CD14-positive monocyte (primary cell): ENCODE measurements around the gene TPRG1. TPM values are rescaled to one million over a fixed set of nuclear protein-coding genes. Genes with fewer than 3 reads are reported as not detected.

Experiments used
- DNase-seq, 3 donors: peaks; one replicate each; pipeline ENCODE4 v3.0.0-alpha.2; 2011 to 2022
- H2AFZ ChIP-seq: 2 replicates; pipeline ENCODE4 v1.6.0; 2012; ENCODE audit warnings: mild to moderate bottlenecking, low read depth, low read length, inconsistent platforms; ENCODE audit not compliant: insufficient read depth, poor library complexity, severe bottlenecking
- H3K27ac ChIP-seq, 2 donors: 1 replicate in 1 of 2; 2 replicates in 1 of 2; pipeline ENCODE4 v1.5.1; 2012 to 2013; ENCODE audit warnings: low read length in 2 of 2, control low read depth in 1 of 2, inconsistent platforms in 1 of 2, low read depth in 1 of 2, mild to moderate bottlenecking in 1 of 2
- H3K27me3 ChIP-seq, 2 donors: one replicate each; pipeline versions ENCODE4 v1.6.0 to v1.6.1; 2011 to 2013; ENCODE audit warnings: low read length in 2 of 2; ENCODE audit not compliant: control insufficient read depth in 2 of 2, insufficient read depth in 2 of 2
- H3K36me3 ChIP-seq, 2 donors: replicated peaks in 1 of 2; 1 replicate in 1 of 2; 2 replicates in 1 of 2; pipeline versions ENCODE4 v1.5.1 to v1.6.1; 2012 to 2013; ENCODE audit warnings: low read length in 2 of 2, control low read depth in 1 of 2, inconsistent platforms in 1 of 2, mild to moderate bottlenecking in 1 of 2; ENCODE audit not compliant: insufficient read depth in 2 of 2, control insufficient read depth in 1 of 2
- H3K4me1 ChIP-seq, 2 donors: 1 replicate in 1 of 2; 2 replicates in 1 of 2; pipeline versions ENCODE4 v1.5.1 to v1.6.1; 2012 to 2013; ENCODE audit warnings: low read length in 2 of 2, control low read depth in 1 of 2, inconsistent platforms in 1 of 2, mild to moderate bottlenecking in 1 of 2, moderate library complexity in 1 of 2; ENCODE audit not compliant: insufficient read depth in 2 of 2, control insufficient read depth in 1 of 2
- H3K4me2 ChIP-seq: replicated peaks from 2 replicates; pipeline ENCODE3; 2012; ENCODE audit warnings: low read length, moderate library complexity, mild to moderate bottlenecking; ENCODE audit not compliant: poor library complexity, severe bottlenecking; ENCODE audit errors: extremely low read depth
- H3K4me3 ChIP-seq, 3 experiments: fragments of 200-600 bp in 1 of 3; sonication (generic) in 1 of 3; replicated peaks in 1 of 3; 1 replicate in 2 of 3; 2 replicates in 1 of 3; pipeline ENCODE4 v1.5.1; 2011 to 2013; ENCODE audit warnings: low read length in 3 of 3, mild to moderate bottlenecking in 3 of 3, control low read depth in 2 of 3, low read depth in 2 of 3, inconsistent platforms in 1 of 3, moderate library complexity in 1 of 3
- H3K79me2 ChIP-seq: 2 replicates; pipeline ENCODE4 v1.6.0; 2012; ENCODE audit warnings: mild to moderate bottlenecking, control low read depth, inconsistent platforms, low read length, moderate library complexity; ENCODE audit not compliant: insufficient read depth
- H3K9ac ChIP-seq: 2 replicates; pipeline ENCODE4 v1.6.0; 2017; ENCODE audit warnings: low read length, mild to moderate bottlenecking; ENCODE audit not compliant: insufficient read depth, poor library complexity, severe bottlenecking
- H3K9me3 ChIP-seq, 2 donors: replicated peaks in 1 of 2; 1 replicate in 1 of 2; 2 replicates in 1 of 2; pipeline versions ENCODE4 v1.5.1 to v1.6.1; 2012 to 2013; ENCODE audit warnings: low read length in 2 of 2, control low read depth in 1 of 2; ENCODE audit not compliant: control insufficient read depth in 1 of 2, insufficient read depth in 1 of 2
- H4K20me1 ChIP-seq: 2 replicates; pipeline ENCODE4 v1.6.0; 2012; ENCODE audit warnings: mild to moderate bottlenecking, low read length, control low read depth, moderate library complexity; ENCODE audit not compliant: insufficient read depth
- H3K27ac Mint-ChIP-seq, 7 donors: one replicate each; pipeline ENCODE4 v1.8.0; 2020; ENCODE audit warnings: mild to moderate bottlenecking in 7 of 7, mixed read lengths in 7 of 7, moderate library complexity in 6 of 7, inconsistent platforms in 2 of 7
- H3K27me3 Mint-ChIP-seq, 3 donors: one replicate each; pipeline ENCODE4 v1.8.0; 2021 to 2022; ENCODE audit warnings: low read depth in 3 of 3, mild to moderate bottlenecking in 3 of 3, mixed read lengths in 3 of 3, moderate library complexity in 3 of 3, inconsistent platforms in 1 of 3
- H3K36me3 Mint-ChIP-seq, 2 donors: one replicate each; pipeline ENCODE4 v1.8.0; 2020; ENCODE audit warnings: mixed read lengths in 2 of 2, inconsistent platforms in 1 of 2, mild to moderate bottlenecking in 1 of 2
- H3K4me1 Mint-ChIP-seq: one replicate; pipeline ENCODE4 v1.8.0; 2020; ENCODE audit warnings: mild to moderate bottlenecking, mixed read lengths
- H3K4me3 Mint-ChIP-seq, 2 donors: one replicate each; pipeline ENCODE4 v1.8.0; 2020; ENCODE audit warnings: mild to moderate bottlenecking in 2 of 2, mixed read lengths in 2 of 2, moderate library complexity in 1 of 2
- H3K9me3 Mint-ChIP-seq, 7 donors: one replicate each; pipeline ENCODE4 v1.8.0; 2020 to 2022; ENCODE audit warnings: mixed read lengths in 7 of 7, mild to moderate bottlenecking in 6 of 7, moderate library complexity in 6 of 7, inconsistent platforms in 2 of 7
- CTCF ChIP-seq: fragments of 200-600 bp; IDR thresholded peaks from one replicate; pipeline ENCODE4 v1.8.0; 2022; ENCODE audit warnings: antibody characterized with exemption, mild to moderate bottlenecking
- WGBS: methylation state at CpG from one replicate; pipeline ENCODE4 v1.1.5; 2013; ENCODE audit warnings: missing lambda C conversion rate; ENCODE audit not compliant: insufficient coverage; 5-methylcytosine and 5-hydroxymethylcytosine counted together
- intact Hi-C, 2 donors: fragments of 100-400 bp; cut with micrococcal nuclease; formaldehyde crosslinking; loops; one replicate each; pipeline versions ENCODE4 v1.15.0 to v1.15.1; 2023
- polyA plus RNA-seq, 3 donors: library from polyadenylated mRNA; depleted of rRNA in 1 of 3; unstranded in 2 of 3; stranded (reverse) in 1 of 3; fragments of 300-500 nt in 2 of 3; fragments of >200 nt in 1 of 3; fragmentation: Illumina TruSeq in 2 of 3; gene quantifications; 1 replicate in 2 of 3; 2 replicates in 1 of 3; pipeline ENCODE4 v1.2.3, GENCODE V29; 2012 to 2021

The TPRG1 gene
- polyA plus RNA-seq, 3 donors, result 0.14 to 1.7 (median 0.55) TPM

GRCh38 chr3:189222927-189223636 is 51.3 kb downstream of the TPRG1 start:
- no peak overlapping the region for H2AFZ ChIP-seq
- no peak for TF ChIP-seq CTCF
- H3K27ac ChIP-seq, result no peak overlapping the region
- H3K4me1 Mint-ChIP-seq, result no peaks in the 10 kb centered on the region
- no peak overlapping the region for H3K4me3 ChIP-seq
- no peaks in the 10 kb centered on the region for H3K27me3 ChIP-seq
- intact Hi-C loops, result no loop called here
- no peaks in the 10 kb centered on the region for H3K36me3 Mint-ChIP-seq
- no peak overlapping the region for H3K27ac Mint-ChIP-seq
- no peak overlapping the region for H3K9ac ChIP-seq
- H3K4me3 Mint-ChIP-seq, result no peak overlapping the region
- peaks cover 0 to 3% (median 2%) of the 10 kb centered on the region in 7 donors for H3K9me3 Mint-ChIP-seq
- H3K27me3 Mint-ChIP-seq, result peaks cover 0 to 3% (median 3%) of the 10 kb centered on the region in 3 donors
- H3K4me2 ChIP-seq, result no peak overlapping the region
- no peaks in the 10 kb centered on the region for H3K79me2 ChIP-seq
- H3K9me3 ChIP-seq, result no peaks in the 10 kb centered on the region
- no peaks in the 10 kb centered on the region for H4K20me1 ChIP-seq
- H3K4me1 ChIP-seq, result no peaks in the 10 kb centered on the region
- 90% methylated on average over 2 of the region's 3 CpGs for WGBS
- no peaks in the 10 kb centered on the region for H3K36me3 ChIP-seq
- DNase-seq, result no peak

GRCh38 chr3:189225431-189225830 is 53.7 kb downstream of the TPRG1 start:
- peaks cover 3% of the 10 kb centered on the region for H3K4me1 Mint-ChIP-seq
- no peak for DNase-seq

More at GRCh38 chr3:189225431-189225830, 53.7 kb downstream of the TPRG1 start:
- H2AFZ ChIP-seq, result no peak overlapping the region
- no peak overlapping the region for H3K4me3 ChIP-seq
- no peaks in the 10 kb centered on the region for H3K36me3 Mint-ChIP-seq
- H3K27ac Mint-ChIP-seq, result no peak overlapping the region
- no peak for TF ChIP-seq CTCF
- H3K9ac ChIP-seq, result no peak overlapping the region
- H3K27ac ChIP-seq, result no peak overlapping the region
- H3K27me3 ChIP-seq, result no peaks in the 10 kb centered on the region
- intact Hi-C loops, result no loop called here
- H4K20me1 ChIP-seq, result no peaks in the 10 kb centered on the region
- H3K36me3 ChIP-seq, result no peaks in the 10 kb centered on the region
- no peak overlapping the region for H3K4me2 ChIP-seq
- peaks cover 0 to 2% (median 0%) of the 10 kb centered on the region in 7 donors for H3K9me3 Mint-ChIP-seq
- H3K79me2 ChIP-seq, result no peaks in the 10 kb centered on the region
- H3K9me3 ChIP-seq, result no peaks in the 10 kb centered on the region
- WGBS, result 80% methylated on average over 1 of the region's 3 CpGs
- no peaks in the 10 kb centered on the region for H3K4me1 ChIP-seq
- H3K4me3 Mint-ChIP-seq, result no peak overlapping the region
- H3K27me3 Mint-ChIP-seq, result peaks cover 0 to 3% (median 1%) of the 10 kb centered on the region in 3 donors
